ENCODE results near the gene CFAP46. TPM values are rescaled to one million over a fixed set of nuclear protein-coding genes. Genes with fewer than 3 reads are reported as not detected.

CFAP46 gene
- polyA plus RNA-seq, 1 of the 3 experiments (the other 2 are of a cell fraction), result 3.9 TPM

GRCh38 chr10:132869621-132870020 is 72.7 kb downstream of the CFAP46 start:
- H3K4me3 ChIP-seq (ENCODE audit: low read depth in 2 of 2, low read length in 1 of 2), result no peak overlapping the region
- H2AFZ ChIP-seq (ENCODE audit: low read depth), result no peak overlapping the region
- H3F3A ChIP-seq (replicated peaks; ENCODE audit: insufficient read depth), result no peaks in the 10 kb centered on the region
- 50% methylated on average over 13 of the region's 16 CpGs for WGBS (ENCODE audit: low lambda C conversion rate)
- no peaks in the 10 kb centered on the region for H3K36me3 ChIP-seq (replicated peaks in 1 of 2; ENCODE audit: control insufficient read depth in 1 of 2, insufficient read depth in 2 of 2, low read length in 1 of 2)
- no peak overlapping the region for H3K9ac ChIP-seq
- H3K4me1 ChIP-seq (ENCODE audit: control insufficient read depth in 1 of 2, insufficient read depth in 2 of 2, low read depth in 1 of 2, low read length in 1 of 2), result no peaks in the 10 kb centered on the region
- no peaks in the 10 kb centered on the region for H3K27me3 ChIP-seq (ENCODE audit: insufficient read depth)
- TF ChIP-seq FOXM1 (IDR thresholded peaks at IDR 0.05; ENCODE audit: low read depth), result no peak
- no peak for TF ChIP-seq TEAD4 (IDR thresholded peaks at IDR 0.05; ENCODE audit: borderline replicate concordance, insufficient read depth)
- no peak for TF ChIP-seq JUND (IDR thresholded peaks at IDR 0.05)
- TF ChIP-seq, protein P1, sequence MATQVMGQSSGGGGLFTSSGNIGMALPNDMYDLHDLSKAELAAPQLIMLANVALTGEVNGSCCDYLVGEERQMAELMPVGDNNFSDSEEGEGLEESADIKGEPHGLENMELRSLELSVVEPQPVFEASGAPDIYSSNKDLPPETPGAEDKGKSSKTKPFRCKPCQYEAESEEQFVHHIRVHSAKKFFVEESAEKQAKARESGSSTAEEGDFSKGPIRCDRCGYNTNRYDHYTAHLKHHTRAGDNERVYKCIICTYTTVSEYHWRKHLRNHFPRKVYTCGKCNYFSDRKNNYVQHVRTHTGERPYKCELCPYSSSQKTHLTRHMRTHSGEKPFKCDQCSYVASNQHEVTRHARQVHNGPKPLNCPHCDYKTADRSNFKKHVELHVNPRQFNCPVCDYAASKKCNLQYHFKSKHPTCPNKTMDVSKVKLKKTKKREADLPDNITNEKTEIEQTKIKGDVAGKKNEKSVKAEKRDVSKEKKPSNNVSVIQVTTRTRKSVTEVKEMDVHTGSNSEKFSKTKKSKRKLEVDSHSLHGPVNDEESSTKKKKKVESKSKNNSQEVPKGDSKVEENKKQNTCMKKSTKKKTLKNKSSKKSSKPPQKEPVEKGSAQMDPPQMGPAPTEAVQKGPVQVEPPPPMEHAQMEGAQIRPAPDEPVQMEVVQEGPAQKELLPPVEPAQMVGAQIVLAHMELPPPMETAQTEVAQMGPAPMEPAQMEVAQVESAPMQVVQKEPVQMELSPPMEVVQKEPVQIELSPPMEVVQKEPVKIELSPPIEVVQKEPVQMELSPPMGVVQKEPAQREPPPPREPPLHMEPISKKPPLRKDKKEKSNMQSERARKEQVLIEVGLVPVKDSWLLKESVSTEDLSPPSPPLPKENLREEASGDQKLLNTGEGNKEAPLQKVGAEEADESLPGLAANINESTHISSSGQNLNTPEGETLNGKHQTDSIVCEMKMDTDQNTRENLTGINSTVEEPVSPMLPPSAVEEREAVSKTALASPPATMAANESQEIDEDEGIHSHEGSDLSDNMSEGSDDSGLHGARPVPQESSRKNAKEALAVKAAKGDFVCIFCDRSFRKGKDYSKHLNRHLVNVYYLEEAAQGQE (IDR thresholded peaks at IDR 0.05; ENCODE audit: low read depth, low read length), result no peak
- TF ChIP-seq ZBTB33 (IDR thresholded peaks at IDR 0.05; ENCODE audit: borderline replicate concordance, low read depth), result no peak
- H4K20me1 ChIP-seq (ENCODE audit: insufficient read depth), result no peaks in the 10 kb centered on the region
- no peak overlapping the region for H3K27ac ChIP-seq (ENCODE audit: low read depth in 2 of 2, low read length in 1 of 2)
- POLR2A ChIA-PET, result no interaction called here
- no peak for DNase-seq
- no peaks in the 10 kb centered on the region for H3K9me3 ChIP-seq
- H3K79me2 ChIP-seq (ENCODE audit: insufficient read depth), result no peaks in the 10 kb centered on the region
- no peak overlapping the region for H3K4me2 ChIP-seq
- CTCF ChIA-PET, result no interaction called here
- H3K9me2 ChIP-seq, result no peaks in the 10 kb centered on the region

GRCh38 chr10:132868995-132869394 is 73.4 kb downstream of the CFAP46 start:
- no peak for DNase-seq
- POLR2A ChIA-PET, result no interaction called here
- WGBS (ENCODE audit: low lambda C conversion rate), result 45% methylated on average over 9 of the region's 26 CpGs
- CTCF ChIA-PET, result interaction anchor here (1.9 kb wide), 1 partner anchor 214 kb away, joined by 5 read pairs; no protein-coding TSS in a partner anchor
- H3K9ac ChIP-seq, result no peak overlapping the region
- H3K4me2 ChIP-seq, result no peak overlapping the region
- no peaks in the 10 kb centered on the region for H3K4me1 ChIP-seq (ENCODE audit: control insufficient read depth in 1 of 2, insufficient read depth in 2 of 2, low read depth in 1 of 2, low read length in 1 of 2)
- no peaks in the 10 kb centered on the region for H3K27me3 ChIP-seq (ENCODE audit: insufficient read depth)
- H3K4me3 ChIP-seq (ENCODE audit: low read depth in 2 of 2, low read length in 1 of 2), result no peak overlapping the region
- no peaks in the 10 kb centered on the region for H4K20me1 ChIP-seq (ENCODE audit: insufficient read depth)
- no peaks in the 10 kb centered on the region for H3F3A ChIP-seq (replicated peaks; ENCODE audit: insufficient read depth)
- H3K36me3 ChIP-seq (replicated peaks in 1 of 2; ENCODE audit: control insufficient read depth in 1 of 2, insufficient read depth in 2 of 2, low read length in 1 of 2), result no peaks in the 10 kb centered on the region
- H2AFZ ChIP-seq (ENCODE audit: low read depth), result no peak overlapping the region
- no peaks in the 10 kb centered on the region for H3K9me3 ChIP-seq
- H3K9me2 ChIP-seq, result no peaks in the 10 kb centered on the region
- H3K79me2 ChIP-seq (ENCODE audit: insufficient read depth), result no peaks in the 10 kb centered on the region
- no peak overlapping the region for H3K27ac ChIP-seq (ENCODE audit: low read depth in 2 of 2, low read length in 1 of 2)
- TF ChIP-seq, protein P2, sequence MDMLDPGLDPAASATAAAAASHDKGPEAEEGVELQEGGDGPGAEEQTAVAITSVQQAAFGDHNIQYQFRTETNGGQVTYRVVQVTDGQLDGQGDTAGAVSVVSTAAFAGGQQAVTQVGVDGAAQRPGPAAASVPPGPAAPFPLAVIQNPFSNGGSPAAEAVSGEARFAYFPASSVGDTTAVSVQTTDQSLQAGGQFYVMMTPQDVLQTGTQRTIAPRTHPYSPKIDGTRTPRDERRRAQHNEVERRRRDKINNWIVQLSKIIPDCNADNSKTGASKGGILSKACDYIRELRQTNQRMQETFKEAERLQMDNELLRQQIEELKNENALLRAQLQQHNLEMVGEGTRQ (IDR thresholded peaks at IDR 0.05; ENCODE audit: borderline replicate concordance, low read depth, low read length), result no peak
- no peak for TF ChIP-seq FOXM1 (IDR thresholded peaks at IDR 0.05; ENCODE audit: low read depth)
- no peak for TF ChIP-seq CHD2 (IDR thresholded peaks at IDR 0.05; ENCODE audit: low read length, partially characterized antibody)
- TF ChIP-seq ELF1 (IDR thresholded peaks at IDR 0.05), result no peak
- no peak for TF ChIP-seq ZBTB33 (IDR thresholded peaks at IDR 0.05; ENCODE audit: borderline replicate concordance, low read depth)
- TF ChIP-seq JUND (IDR thresholded peaks at IDR 0.05), result no peak
- no peak for TF ChIP-seq FOSL2 (IDR thresholded peaks at IDR 0.05; ENCODE audit: borderline replicate concordance, low read depth)
- no peak for TF ChIP-seq GATA2 (CRISPR knock-in tag; IDR thresholded peaks at IDR 0.05)
- no peak for TF ChIP-seq SIN3A (IDR thresholded peaks at IDR 0.05; ENCODE audit: borderline replicate concordance, low read depth, low read length)
- no peak for TF ChIP-seq RXRA (IDR thresholded peaks at IDR 0.05; ENCODE audit: borderline replicate concordance, low read depth)
- no peak for TF ChIP-seq FOXJ3 (CRISPR knock-in tag; IDR thresholded peaks at IDR 0.05)
- TF ChIP-seq NRF1 (IDR thresholded peaks at IDR 0.05; ENCODE audit: low read depth, low read length), result no peak
- no peak for TF ChIP-seq USF1 (IDR thresholded peaks at IDR 0.05; ENCODE audit: borderline replicate concordance, low read depth)
- TF ChIP-seq NFIC (IDR thresholded peaks at IDR 0.05; ENCODE audit: borderline replicate concordance), result no peak
- TF ChIP-seq MXI1 (IDR thresholded peaks at IDR 0.05; ENCODE audit: low read depth, low read length), result no peak
- no peak for TF ChIP-seq MEF2A (IDR thresholded peaks at IDR 0.05; ENCODE audit: borderline replicate concordance, low read depth)
- TF ChIP-seq TCF12 (IDR thresholded peaks at IDR 0.05), result no peak
